ENCODE measurements around the gene DAO.

Gene DAO

DNA sequence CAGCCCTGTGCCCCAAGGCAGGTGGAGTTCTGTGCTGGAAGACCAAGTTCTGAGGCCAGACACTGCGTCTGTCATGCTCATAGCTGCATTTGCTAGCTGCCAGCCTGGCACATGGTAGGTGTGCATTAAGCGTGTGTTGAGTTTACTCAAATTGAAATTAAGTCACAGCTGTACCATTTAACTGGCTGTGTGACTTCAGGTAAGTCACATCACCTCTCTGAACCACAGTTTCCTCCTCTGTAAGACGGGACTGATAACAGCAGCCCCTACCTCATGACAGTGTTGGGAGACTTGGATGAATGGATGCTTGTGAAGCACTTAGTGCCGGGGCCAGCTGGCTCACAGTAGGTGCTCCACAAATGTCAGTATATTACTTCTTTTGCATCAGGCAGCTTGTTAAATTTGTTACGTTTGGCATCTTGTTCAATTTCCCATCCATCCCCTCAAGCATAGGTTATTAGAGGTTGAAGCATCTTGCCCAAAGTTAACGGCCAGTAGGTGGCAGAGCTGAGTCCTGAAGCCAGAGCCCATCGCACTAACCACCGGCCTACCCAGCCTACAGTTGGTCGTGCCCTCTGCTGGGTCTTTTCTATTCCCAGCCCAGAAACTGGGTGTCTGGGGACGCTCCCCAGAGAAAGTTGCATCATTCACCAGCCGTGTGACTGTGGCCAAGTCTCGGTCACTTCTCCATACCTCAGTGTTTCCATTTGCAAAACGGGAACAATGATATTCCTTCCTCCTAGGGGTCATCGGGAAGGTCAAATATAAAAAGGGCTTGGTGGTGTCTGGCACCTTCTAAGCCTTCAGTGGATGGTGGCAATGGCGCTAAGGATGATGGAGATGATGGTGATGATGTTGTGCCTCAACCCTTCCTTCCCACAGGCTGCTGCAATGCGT is 4.5 kb downstream of the DAO start:
- TF ChIP-seq ZC3H10 (CRISPR knock-in tag; IDR thresholded peaks at IDR 0.05) (no peak), GLIS3 (CRISPR knock-in tag; IDR thresholded peaks at IDR 0.05) (no peak)
- ATAC-seq: peak; percentile 69

DNA sequence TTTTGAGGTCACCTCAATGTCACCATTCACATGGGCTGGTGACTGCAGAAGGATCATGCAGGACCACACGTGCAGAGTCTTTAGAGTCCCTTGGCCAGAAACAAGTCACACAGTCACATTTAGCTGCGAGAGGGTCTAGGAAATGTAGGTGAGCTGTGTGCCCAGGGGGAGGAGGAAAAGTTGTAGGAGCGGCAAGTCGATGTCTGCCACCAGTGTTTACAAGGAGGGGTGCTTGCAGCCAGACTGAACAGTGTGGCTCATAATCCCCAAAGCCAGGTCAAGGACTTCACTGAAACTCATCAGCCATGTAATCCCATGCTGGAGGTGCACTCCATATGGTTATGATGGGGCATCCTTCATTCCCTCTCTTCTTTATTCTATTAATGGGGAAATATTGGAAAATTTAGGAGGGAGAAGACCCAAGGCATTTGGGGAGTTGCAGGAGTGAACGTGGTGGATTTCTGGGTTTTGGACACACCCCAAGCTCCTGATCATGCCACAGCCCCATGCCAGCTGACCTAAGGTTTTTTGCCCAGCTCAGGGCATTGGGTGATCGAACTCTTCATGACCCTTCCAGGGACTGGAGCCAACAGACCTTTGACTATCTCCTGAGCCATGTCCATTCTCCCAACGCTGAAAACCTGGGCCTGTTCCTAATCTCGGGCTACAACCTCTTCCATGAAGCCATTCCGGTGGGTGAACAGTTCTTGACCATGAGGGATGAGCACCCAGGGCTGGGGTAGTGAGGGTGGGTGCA is 7.2 kb downstream of the DAO start:
- TF ChIP-seq PPARA (CRISPR knock-in tag; IDR thresholded peaks at IDR 0.05; ENCODE audit: borderline replicate concordance): no peak
- TF ChIP-seq, protein P1, sequence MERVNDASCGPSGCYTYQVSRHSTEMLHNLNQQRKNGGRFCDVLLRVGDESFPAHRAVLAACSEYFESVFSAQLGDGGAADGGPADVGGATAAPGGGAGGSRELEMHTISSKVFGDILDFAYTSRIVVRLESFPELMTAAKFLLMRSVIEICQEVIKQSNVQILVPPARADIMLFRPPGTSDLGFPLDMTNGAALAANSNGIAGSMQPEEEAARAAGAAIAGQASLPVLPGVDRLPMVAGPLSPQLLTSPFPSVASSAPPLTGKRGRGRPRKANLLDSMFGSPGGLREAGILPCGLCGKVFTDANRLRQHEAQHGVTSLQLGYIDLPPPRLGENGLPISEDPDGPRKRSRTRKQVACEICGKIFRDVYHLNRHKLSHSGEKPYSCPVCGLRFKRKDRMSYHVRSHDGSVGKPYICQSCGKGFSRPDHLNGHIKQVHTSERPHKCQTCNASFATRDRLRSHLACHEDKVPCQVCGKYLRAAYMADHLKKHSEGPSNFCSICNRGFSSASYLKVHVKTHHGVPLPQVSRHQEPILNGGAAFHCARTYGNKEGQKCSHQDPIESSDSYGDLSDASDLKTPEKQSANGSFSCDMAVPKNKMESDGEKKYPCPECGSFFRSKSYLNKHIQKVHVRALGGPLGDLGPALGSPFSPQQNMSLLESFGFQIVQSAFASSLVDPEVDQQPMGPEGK (CRISPR knock-in tag; IDR thresholded peaks at IDR 0.05; ENCODE audit: borderline replicate concordance): no peak
- no peak for TF ChIP-seq ZC3H10 (CRISPR knock-in tag; IDR thresholded peaks at IDR 0.05)
- TF ChIP-seq BACH2 (CRISPR knock-in tag; IDR thresholded peaks at IDR 0.05; ENCODE audit: borderline replicate concordance): no peak
- TF ChIP-seq ZFP30 (CRISPR knock-in tag; IDR thresholded peaks at IDR 0.05): no peak
- TF ChIP-seq OSR1 (CRISPR knock-in tag; IDR thresholded peaks at IDR 0.05): no peak
- ATAC-seq: no peak

DNA sequence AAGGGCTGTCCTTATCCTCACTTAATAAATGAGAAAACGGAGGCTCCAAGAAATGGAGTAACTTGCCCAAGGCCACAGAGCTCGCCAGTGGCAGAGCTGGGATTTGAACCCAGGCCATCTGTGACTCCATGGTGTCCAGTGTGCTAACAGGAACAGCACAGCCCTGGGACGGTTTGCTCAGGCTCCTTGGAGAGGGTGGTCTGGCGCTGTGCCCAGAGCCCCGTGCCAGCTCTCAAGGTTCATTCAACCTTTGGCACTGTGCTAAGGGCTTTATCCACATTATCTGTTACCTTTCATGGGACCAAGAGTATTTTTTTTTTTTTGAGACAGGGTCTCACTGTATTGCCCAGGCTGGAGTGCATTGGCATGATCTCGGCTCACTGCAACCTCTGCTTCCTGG is 8.1 kb downstream of the DAO start:
- no peak for TF ChIP-seq ARNTL (CRISPR knock-in tag; IDR thresholded peaks at IDR 0.05; ENCODE audit: borderline replicate concordance, low read depth)
- TF ChIP-seq, protein P2, sequence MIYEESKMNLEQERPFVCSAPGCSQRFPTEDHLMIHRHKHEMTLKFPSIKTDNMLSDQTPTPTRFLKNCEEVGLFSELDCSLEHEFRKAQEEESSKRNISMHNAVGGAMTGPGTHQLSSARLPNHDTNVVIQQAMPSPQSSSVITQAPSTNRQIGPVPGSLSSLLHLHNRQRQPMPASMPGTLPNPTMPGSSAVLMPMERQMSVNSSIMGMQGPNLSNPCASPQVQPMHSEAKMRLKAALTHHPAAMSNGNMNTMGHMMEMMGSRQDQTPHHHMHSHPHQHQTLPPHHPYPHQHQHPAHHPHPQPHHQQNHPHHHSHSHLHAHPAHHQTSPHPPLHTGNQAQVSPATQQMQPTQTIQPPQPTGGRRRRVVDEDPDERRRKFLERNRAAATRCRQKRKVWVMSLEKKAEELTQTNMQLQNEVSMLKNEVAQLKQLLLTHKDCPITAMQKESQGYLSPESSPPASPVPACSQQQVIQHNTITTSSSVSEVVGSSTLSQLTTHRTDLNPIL (CRISPR knock-in tag; IDR thresholded peaks at IDR 0.05; ENCODE audit: low read depth): no peak
- TF ChIP-seq CSDC2 (CRISPR knock-in tag; IDR thresholded peaks at IDR 0.05): no peak
- no peak for TF ChIP-seq ZC3H10 (CRISPR knock-in tag; IDR thresholded peaks at IDR 0.05)
- no peak for TF ChIP-seq ZNF565 (CRISPR knock-in tag; conservative IDR thresholded peaks at IDR 0.05; ENCODE audit: low read depth)
- TF ChIP-seq ISL1 (CRISPR knock-in tag; IDR thresholded peaks at IDR 0.05): no peak
- TF ChIP-seq, protein P3, sequence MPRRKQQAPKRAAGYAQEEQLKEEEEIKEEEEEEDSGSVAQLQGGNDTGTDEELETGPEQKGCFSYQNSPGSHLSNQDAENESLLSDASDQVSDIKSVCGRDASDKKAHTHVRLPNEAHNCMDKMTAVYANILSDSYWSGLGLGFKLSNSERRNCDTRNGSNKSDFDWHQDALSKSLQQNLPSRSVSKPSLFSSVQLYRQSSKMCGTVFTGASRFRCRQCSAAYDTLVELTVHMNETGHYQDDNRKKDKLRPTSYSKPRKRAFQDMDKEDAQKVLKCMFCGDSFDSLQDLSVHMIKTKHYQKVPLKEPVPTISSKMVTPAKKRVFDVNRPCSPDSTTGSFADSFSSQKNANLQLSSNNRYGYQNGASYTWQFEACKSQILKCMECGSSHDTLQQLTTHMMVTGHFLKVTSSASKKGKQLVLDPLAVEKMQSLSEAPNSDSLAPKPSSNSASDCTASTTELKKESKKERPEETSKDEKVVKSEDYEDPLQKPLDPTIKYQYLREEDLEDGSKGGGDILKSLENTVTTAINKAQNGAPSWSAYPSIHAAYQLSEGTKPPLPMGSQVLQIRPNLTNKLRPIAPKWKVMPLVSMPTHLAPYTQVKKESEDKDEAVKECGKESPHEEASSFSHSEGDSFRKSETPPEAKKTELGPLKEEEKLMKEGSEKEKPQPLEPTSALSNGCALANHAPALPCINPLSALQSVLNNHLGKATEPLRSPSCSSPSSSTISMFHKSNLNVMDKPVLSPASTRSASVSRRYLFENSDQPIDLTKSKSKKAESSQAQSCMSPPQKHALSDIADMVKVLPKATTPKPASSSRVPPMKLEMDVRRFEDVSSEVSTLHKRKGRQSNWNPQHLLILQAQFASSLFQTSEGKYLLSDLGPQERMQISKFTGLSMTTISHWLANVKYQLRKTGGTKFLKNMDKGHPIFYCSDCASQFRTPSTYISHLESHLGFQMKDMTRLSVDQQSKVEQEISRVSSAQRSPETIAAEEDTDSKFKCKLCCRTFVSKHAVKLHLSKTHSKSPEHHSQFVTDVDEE (CRISPR knock-in tag; IDR thresholded peaks at IDR 0.05): no peak
- no peak for TF ChIP-seq GLIS3 (CRISPR knock-in tag; IDR thresholded peaks at IDR 0.05)
- no peak for TF ChIP-seq ZNF70 (CRISPR knock-in tag; IDR thresholded peaks at IDR 0.05)
- TF ChIP-seq, protein P4, sequence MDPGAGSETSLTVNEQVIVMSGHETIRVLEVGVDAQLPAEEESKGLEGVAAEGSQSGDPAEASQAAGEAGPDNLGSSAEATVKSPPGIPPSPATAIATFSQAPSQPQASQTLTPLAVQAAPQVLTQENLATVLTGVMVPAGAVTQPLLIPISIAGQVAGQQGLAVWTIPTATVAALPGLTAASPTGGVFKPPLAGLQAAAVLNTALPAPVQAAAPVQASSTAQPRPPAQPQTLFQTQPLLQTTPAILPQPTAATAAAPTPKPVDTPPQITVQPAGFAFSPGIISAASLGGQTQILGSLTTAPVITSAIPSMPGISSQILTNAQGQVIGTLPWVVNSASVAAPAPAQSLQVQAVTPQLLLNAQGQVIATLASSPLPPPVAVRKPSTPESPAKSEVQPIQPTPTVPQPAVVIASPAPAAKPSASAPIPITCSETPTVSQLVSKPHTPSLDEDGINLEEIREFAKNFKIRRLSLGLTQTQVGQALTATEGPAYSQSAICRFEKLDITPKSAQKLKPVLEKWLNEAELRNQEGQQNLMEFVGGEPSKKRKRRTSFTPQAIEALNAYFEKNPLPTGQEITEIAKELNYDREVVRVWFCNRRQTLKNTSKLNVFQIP (CRISPR knock-in tag; IDR thresholded peaks at IDR 0.05; ENCODE audit: borderline replicate concordance, low read depth): no peak
- no peak for ATAC-seq

DNA sequence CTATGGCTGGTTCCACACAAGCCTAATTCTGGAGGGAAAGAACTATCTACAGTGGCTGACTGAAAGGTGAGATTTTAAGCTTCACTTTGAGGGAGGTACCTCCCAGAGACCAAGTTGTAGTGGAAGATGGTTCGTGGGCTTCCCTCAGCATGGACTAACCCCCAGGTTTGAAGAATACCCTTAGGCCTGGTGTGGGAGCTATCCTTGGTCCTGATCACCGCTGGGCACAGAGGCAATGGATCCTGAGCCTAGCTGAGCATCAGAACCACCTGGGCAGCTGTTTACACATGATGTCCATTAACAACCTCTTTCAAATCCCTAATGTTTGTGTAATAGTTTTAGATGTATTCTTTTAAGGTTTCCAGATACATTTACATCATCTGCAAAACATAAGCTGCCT is 10.3 kb downstream of the DAO start:
- no peak for ATAC-seq
- TF ChIP-seq, protein P2 (CRISPR knock-in tag; IDR thresholded peaks at IDR 0.05; ENCODE audit: low read depth): no peak
- no peak for TF ChIP-seq GLIS3 (CRISPR knock-in tag; IDR thresholded peaks at IDR 0.05)
- no peak for TF ChIP-seq ZNF70 (CRISPR knock-in tag; IDR thresholded peaks at IDR 0.05)
- TF ChIP-seq PPARA (CRISPR knock-in tag; IDR thresholded peaks at IDR 0.05; ENCODE audit: borderline replicate concordance): no peak
- TF ChIP-seq TCF4 (CRISPR knock-in tag; IDR thresholded peaks at IDR 0.05; ENCODE audit: borderline replicate concordance): no peak
- TF ChIP-seq, protein P4 (CRISPR knock-in tag; IDR thresholded peaks at IDR 0.05; ENCODE audit: borderline replicate concordance, low read depth): no peak
- no peak for TF ChIP-seq SNAI2 (CRISPR knock-in tag; IDR thresholded peaks at IDR 0.05)
- no peak for TF ChIP-seq ISL1 (CRISPR knock-in tag; IDR thresholded peaks at IDR 0.05)
- TF ChIP-seq ZFP3 (CRISPR knock-in tag; IDR thresholded peaks at IDR 0.05): no peak
- no peak for TF ChIP-seq ZC3H10 (CRISPR knock-in tag; IDR thresholded peaks at IDR 0.05)
- TF ChIP-seq ZFP30 (CRISPR knock-in tag; IDR thresholded peaks at IDR 0.05): no peak

Measured in SK-N-SH treated with all-trans-retinoic acid at 6 μM for 48 hours (cell line).